Activated CD4-positive, alpha-beta T cell treated with anti-CD3 and anti-CD28 coated beads, Interleukin-2, amount 50 U/mL, for 48 hours (primary cell): Measurements from ENCODE around the gene PUDP.
"Not testable (repeated sequence)": the region's sequence is repeated elsewhere in the genome, so short reads cannot be mapped to it uniquely, and the experiment has no call there.

Experiments
- DNase-seq, 2 experiments: peaks; one replicate each; pipeline ENCODE4 v3.0.0-alpha.2; 2020

Gene PUDP

GRCh38 chrX:7147978-7148854, at the start of gene PUDP:
Gene PUDP (minus strand): TSS chrX:7148153. CDS start chrX:7148113, 40 bp downstream.
- peak; percentile 73 to 76 for DNase-seq

GRCh38 chrX:7194606-7195005, 46.7 kb upstream of the PUDP start:
- DNase-seq, result no peak

GRCh38 chrX:7192871-7193270, 44.9 kb upstream of the PUDP start:
- DNase-seq, result no peak

GRCh38 chrX:7191681-7192110, 43.7 kb upstream of the PUDP start:
- no peak for DNase-seq

- DNase-seq, result no peak
Measured at GRCh38 chrX:7190157-7190556, 42.2 kb upstream of the PUDP start.

- DNase-seq, result no peak
Measured at GRCh38 chrX:7188672-7189071, 40.7 kb upstream of the PUDP start.

- DNase-seq, result no peak
Measured at GRCh38 chrX:7184816-7185215, 36.9 kb upstream of the PUDP start.

- no peak for DNase-seq
Measured at GRCh38 chrX:7179446-7179845, 31.5 kb upstream of the PUDP start.

GRCh38 chrX:7178859-7179258, 30.9 kb upstream of the PUDP start:
- not testable (repeated sequence) for DNase-seq

GRCh38 chrX:7170898-7171297, 22.9 kb upstream of the PUDP start:
- peak; percentile 27 to 39 for DNase-seq

GRCh38 chrX:7169627-7170026, 21.7 kb upstream of the PUDP start:
- DNase-seq, result no peak

- DNase-seq, result no peak
Measured at GRCh38 chrX:7168371-7168770, 20.4 kb upstream of the PUDP start.

GRCh38 chrX:7164174-7164573, 16.2 kb upstream of the PUDP start:
- no peak for DNase-seq

GRCh38 chrX:7163146-7163677, 15.3 kb upstream of the PUDP start:
- DNase-seq, result no peak

GRCh38 chrX:7159149-7159861, 11.4 kb upstream of the PUDP start:
- DNase-seq, result no peak

GRCh38 chrX:7158468-7158990, 10.6 kb upstream of the PUDP start:
- DNase-seq, result no peak

- DNase-seq, result no peak
Measured at GRCh38 chrX:7156879-7157278, 8.9 kb upstream of the PUDP start.

GRCh38 chrX:7155163-7155562, 7.2 kb upstream of the PUDP start:
- DNase-seq, result no peak

- no peak for DNase-seq
Measured at GRCh38 chrX:7154041-7154597, 6.2 kb upstream of the PUDP start.

GRCh38 chrX:7153231-7153630, 5.3 kb upstream of the PUDP start:
- no peak for DNase-seq

- no peak for DNase-seq
Measured at GRCh38 chrX:7149411-7149810, 1.5 kb upstream of the PUDP start.

- peak; percentile 17 to 28 for DNase-seq
Measured at GRCh38 chrX:7147413-7147977, 458 bp downstream of the PUDP start, which contains the start of gene STS. Gene STS (plus strand): TSS chrX:7147712. CDS start chrX:7253200, 105,488 bp downstream.
